GM12878 (cell line): Measurements from ENCODE around the gene UCKL1. TPM values are rescaled to one million over a fixed set of nuclear protein-coding genes. Genes with fewer than 3 reads are reported as not detected.

ENCODE experiments used
- ATF2 ChIP-seq: IDR thresholded peaks from 2 replicates; pipeline ENCODE4 v1.6.1; 2012; ENCODE audit warnings: low read length, inconsistent platforms
- CBX5 ChIP-seq: sonication (generic); IDR thresholded peaks from 2 replicates; pipeline ENCODE4 v1.6.1; 2016; ENCODE audit warnings: low read depth, moderate library complexity, mild to moderate bottlenecking, inconsistent platforms
- CTCF ChIP-seq, 3 experiments: IDR thresholded peaks in 2 of 3; conservative IDR thresholded peaks in 1 of 3; 2 replicates each; pipeline ENCODE4 v1.5.1; 2011; ENCODE audit warnings: low read depth in 3 of 3, low read length in 3 of 3, mild to moderate bottlenecking in 3 of 3, control low read depth in 2 of 3, moderate library complexity in 2 of 3, inconsistent platforms in 1 of 3, mixed read lengths in 1 of 3; ENCODE audit not compliant: control insufficient read depth in 2 of 3, insufficient read depth in 1 of 3; ENCODE audit errors: extremely low read depth in 1 of 3
- E2F8 ChIP-seq: fragments of 450-650 bp; IDR thresholded peaks from 2 replicates; pipeline ENCODE4 v1.6.1; 2018; ENCODE audit warnings: mild to moderate bottlenecking, low read depth, moderate library complexity; ENCODE audit not compliant: partially characterized antibody
- EP300 ChIP-seq, 2 experiments: fragments of 150-350 bp in 1 of 2; IDR thresholded peaks; 2 replicates each; pipeline ENCODE4 v1.6.1; 2011 to 2012; ENCODE audit warnings: low read depth in 2 of 2, low read length in 2 of 2, borderline replicate concordance in 1 of 2, improper control_type of control experiment in 1 of 2, inconsistent platforms in 1 of 2; ENCODE audit not compliant: control insufficient read depth in 1 of 2
- GABPA ChIP-seq: IDR thresholded peaks from 2 replicates; pipeline ENCODE4 v1.6.1; 2014; ENCODE audit warnings: antibody characterized with exemption, low read depth, mild to moderate bottlenecking, inconsistent platforms
- IKZF2 ChIP-seq, 2 experiments: fragments of 450-650 bp; IDR thresholded peaks; 2 replicates each; pipeline ENCODE4 v1.6.1; 2017; ENCODE audit warnings: mild to moderate bottlenecking in 2 of 2, moderate library complexity in 2 of 2
- KDM1A ChIP-seq: fragments of 200-600 bp; sonication (generic); IDR thresholded peaks from 2 replicates; pipeline ENCODE4 v1.6.1; 2016; ENCODE audit warnings: borderline replicate concordance
- KLF5 ChIP-seq: fragments of 450-650 bp; IDR thresholded peaks from 2 replicates; pipeline ENCODE4 v1.6.1; 2014; ENCODE audit warnings: mild to moderate bottlenecking; ENCODE audit not compliant: partially characterized antibody
- MYC ChIP-seq: IDR thresholded peaks from 2 replicates; pipeline ENCODE4 v1.6.1; 2011; ENCODE audit warnings: mild to moderate bottlenecking, low read length, moderate library complexity, inconsistent platforms; ENCODE audit not compliant: insufficient read depth, insufficient replicate concordance, insufficient read length, severe bottlenecking
- NRF1 ChIP-seq: conservative IDR thresholded peaks from 2 replicates; pipeline ENCODE4 v1.6.1; 2011; ENCODE audit warnings: mild to moderate bottlenecking, low read depth, low read length, improper control_type of control experiment
- PBX3 ChIP-seq: IDR thresholded peaks from 2 replicates; pipeline ENCODE4 v1.6.1; 2011; ENCODE audit warnings: mild to moderate bottlenecking, low read depth, low read length, moderate library complexity; ENCODE audit not compliant: insufficient replicate concordance
- POLR2AphosphoS5 ChIP-seq: IDR thresholded peaks from 2 replicates; pipeline ENCODE4 v1.6.1; 2011; ENCODE audit warnings: mild to moderate bottlenecking, low read length, inconsistent platforms
- RBBP5 ChIP-seq: fragments of 200-600 bp; sonication (generic); conservative IDR thresholded peaks from 2 replicates; pipeline ENCODE4 v1.6.1; 2016
- SMARCA5 ChIP-seq: fragments of 450-650 bp; IDR thresholded peaks from 2 replicates; pipeline ENCODE4 v1.6.1; 2017; ENCODE audit warnings: mild to moderate bottlenecking
- ZBTB40 ChIP-seq: fragments of 450-650 bp; IDR thresholded peaks from 2 replicates; pipeline ENCODE4 v1.6.1; 2016; ENCODE audit warnings: mild to moderate bottlenecking, moderate library complexity, borderline replicate concordance
- ZSCAN29 ChIP-seq: fragments of 450-650 bp; IDR thresholded peaks from 2 replicates; pipeline ENCODE4 v1.6.1; 2017; ENCODE audit warnings: mild to moderate bottlenecking, moderate library complexity
- polyA plus RNA-seq, 11 experiments: library from polyadenylated mRNA; depleted of rRNA in 4 of 11; unstranded in 6 of 11; stranded (reverse) in 5 of 11; fragments of >200 nt; fragmentation: Nextera tagmentation in 4 of 11; fragmentation: Illumina TruSeq in 1 of 11; extraction: Ambion mirVana in 4 of 11; extraction: Trizol in 1 of 11; gene quantifications; 1 replicate in 1 of 11; 2 replicates in 10 of 11; pipeline versions ENCODE4 v1.2.1 to v1.2.3, GENCODE V29; 2011 to 2016; ENCODE audit warnings: inconsistent platforms in 2 of 11, missing spikeins in 2 of 11, low read depth in 1 of 11
- total RNA-seq, 4 experiments: library from RNA; depleted of rRNA in 3 of 4; stranded (reverse); fragments of >200 nt in 3 of 4; fragmentation: Illumina TruSeq in 1 of 4; extraction: Trizol in 1 of 4; gene quantifications; 2 replicates each; pipeline versions ENCODE4 v1.2.1 to v1.2.3, GENCODE V29; 2013 to 2021

Gene UCKL1
- total and polyA plus RNA-seq, 10 of the 15 experiments (the other 5 are each of a cell fraction or from before 2014, with no cell fraction given), result 2.4 to 36.3 (median 24.8) TPM

GRCh38 chr20:63980317-63980805 is 24.1 kb upstream of the UCKL1 start (continued):
- TF ChIP-seq PBX3, result no peak
- TF ChIP-seq SMARCA5, result peak; percentile 52; the same call in 1 of the 2 replicates
- no peak for TF ChIP-seq RBBP5
- no peak for TF ChIP-seq EP300 (IDR thresholded peaks at IDR 0.05; ENCODE audit: borderline replicate concordance in 1 of 2, control insufficient read depth in 1 of 2, low read depth in 2 of 2, low read length in 2 of 2)
- TF ChIP-seq NRF1, result no peak
- TF ChIP-seq KLF5, result no peak
- no peak; a peak in 1 of 6 replicates for TF ChIP-seq CTCF (IDR thresholded peaks at IDR 0.05 in 2 of 3, conservative IDR thresholded peaks at IDR 0.05 in 1 of 3; ENCODE audit: control insufficient read depth in 2 of 3, extremely low read depth in 1 of 3, insufficient read depth in 1 of 3, low read depth in 3 of 3, low read length in 3 of 3)
- no peak for TF ChIP-seq ZSCAN29
- no peak for TF ChIP-seq KDM1A
- TF ChIP-seq IKZF2 (IDR thresholded peaks at IDR 0.05), result no peak; a peak in 1 of 4 replicates
- no peak for TF ChIP-seq E2F8
- no peak for TF ChIP-seq ATF2
- TF ChIP-seq POLR2AphosphoS5, result peak; percentile 80
- TF ChIP-seq MYC, result peak; percentile 41
- no peak for TF ChIP-seq ZBTB40
- no peak for TF ChIP-seq GABPA
- TF ChIP-seq CBX5, result no peak
